CD4-positive, CD25-positive, alpha-beta regulatory T cell (primary cell): ENCODE results near the gene GSDMA. TPM values are rescaled to one million over a fixed set of nuclear protein-coding genes. Genes with fewer than 3 reads are reported as not detected.

Source experiments
- ATAC-seq, 2 donors: fragments of 150-1000 bp; cut with Tn5 transposase; one replicate each; pipeline ENCODE4 v1.10.0; 2021; ENCODE audit warnings: low read depth in 2 of 2, moderate number of reproducible peaks in 2 of 2, moderate library complexity in 1 of 2
- DNase-seq, 3 donors: peaks; one replicate each; pipeline versions ENCODE4 v3.0.0 to v3.0.0-alpha.2; 2012 to 2022; ENCODE audit warnings: mixed read lengths in 1 of 3
- H3K27ac ChIP-seq: one replicate; pipeline ENCODE4 v1.7.0; 2013; ENCODE audit warnings: mild to moderate bottlenecking, low read length; ENCODE audit not compliant: insufficient read depth, poor library complexity, severe bottlenecking
- H3K27me3 ChIP-seq: one replicate; pipeline ENCODE4 v1.7.0; 2013; ENCODE audit warnings: low read length; ENCODE audit not compliant: control insufficient read depth, insufficient read depth
- H3K36me3 ChIP-seq: one replicate; pipeline ENCODE4 v1.7.0; 2013; ENCODE audit warnings: mild to moderate bottlenecking, low read length, moderate library complexity; ENCODE audit not compliant: control insufficient read depth, insufficient read depth
- H3K4me1 ChIP-seq: 2 replicates; pipeline ENCODE4 v1.7.0; 2013; ENCODE audit warnings: mild to moderate bottlenecking, low read length; ENCODE audit not compliant: insufficient read depth, control insufficient read depth, poor library complexity, severe bottlenecking
- H3K4me3 ChIP-seq: one replicate; pipeline ENCODE4 v1.7.0; 2013; ENCODE audit warnings: low read depth, mild to moderate bottlenecking, low read length, moderate library complexity
- H3K9me3 ChIP-seq, 2 experiments: 1 replicate in 1 of 2; 2 replicates in 1 of 2; pipeline ENCODE4 v1.7.0; 2013; ENCODE audit warnings: low read length in 2 of 2, mild to moderate bottlenecking in 1 of 2, moderate library complexity in 1 of 2; ENCODE audit not compliant: control insufficient read depth in 2 of 2
- H3K27ac Mint-ChIP-seq, 3 donors: one replicate each; pipeline ENCODE4 v1.8.0; 2020 to 2022; ENCODE audit warnings: mild to moderate bottlenecking in 3 of 3, mixed read lengths in 3 of 3, moderate library complexity in 2 of 3
- H3K27me3 Mint-ChIP-seq: one replicate; pipeline ENCODE4 v1.8.0; 2022; ENCODE audit warnings: mild to moderate bottlenecking, mixed read lengths
- H3K36me3 Mint-ChIP-seq: one replicate; pipeline ENCODE4 v1.8.0; 2020; ENCODE audit warnings: mixed read lengths
- H3K4me1 Mint-ChIP-seq, 4 donors: one replicate each; pipeline ENCODE4 v1.8.0; 2020 to 2022; ENCODE audit warnings: mixed read lengths in 4 of 4, mild to moderate bottlenecking in 1 of 4
- H3K4me3 Mint-ChIP-seq, 4 donors: one replicate each; pipeline ENCODE4 v1.8.0; 2020 to 2022; ENCODE audit warnings: mild to moderate bottlenecking in 4 of 4, mixed read lengths in 4 of 4, moderate library complexity in 3 of 4
- H3K9me3 Mint-ChIP-seq, 7 donors: one replicate each; pipeline ENCODE4 v1.8.0; 2020 to 2022; ENCODE audit warnings: mixed read lengths in 7 of 7, mild to moderate bottlenecking in 3 of 7, moderate library complexity in 2 of 7
- polyA plus RNA-seq, 4 donors: library from polyadenylated mRNA; unstranded; fragments of 300-500 nt; fragmentation: Illumina TruSeq; gene quantifications; one replicate each; pipeline ENCODE4 v1.2.3, GENCODE V29; 2021
- total RNA-seq: library from RNA; stranded (reverse); gene quantifications from one replicate; pipeline ENCODE4 v1.2.3, GENCODE V29; 2022

The GSDMA gene
- total and polyA plus RNA-seq, 5 donors from 2014 or later, result 1.1 to 2.8 (median 2.1) TPM

DNA sequence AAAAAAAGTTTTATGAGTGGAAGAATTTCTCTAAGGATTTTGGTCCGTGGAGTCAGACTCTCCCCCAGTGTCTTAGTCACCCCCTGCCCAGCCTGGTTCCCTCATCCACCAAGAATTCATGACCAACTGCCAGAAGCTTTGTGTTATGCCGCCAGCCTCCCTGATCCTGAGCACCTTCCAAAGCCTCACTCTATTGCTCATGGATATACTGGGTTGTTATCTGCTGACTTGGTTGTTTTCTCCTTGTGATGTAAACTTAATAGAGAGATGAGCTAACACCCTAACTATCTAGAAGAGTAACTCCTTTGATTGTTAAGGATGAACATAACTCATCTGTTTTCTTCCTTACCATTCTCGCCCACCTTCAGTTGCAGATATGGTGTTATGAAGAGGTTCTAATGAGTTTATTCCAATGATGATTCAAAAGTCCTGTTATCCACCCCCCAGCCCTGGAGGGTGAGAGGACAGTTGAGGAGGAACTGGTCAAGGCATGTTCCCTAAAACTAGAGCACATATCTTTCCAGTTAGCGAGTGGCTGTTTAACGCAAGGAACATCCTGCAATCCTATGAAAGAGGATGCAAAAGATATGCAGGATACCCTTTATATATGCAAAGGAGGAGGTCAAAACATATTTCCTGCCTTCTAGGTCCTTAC is 16.3 kb downstream of the GSDMA start:
- Histone ChIP-seq H3K27me3 (no peaks in the 10 kb centered on the region), H3K4me3 (peak overlapping the region; percentile 21)
- peaks cover 9 to 42% (median 27%) of the 10 kb centered on the region in 4 donors for H3K4me1 Mint-ChIP-seq

DNA sequence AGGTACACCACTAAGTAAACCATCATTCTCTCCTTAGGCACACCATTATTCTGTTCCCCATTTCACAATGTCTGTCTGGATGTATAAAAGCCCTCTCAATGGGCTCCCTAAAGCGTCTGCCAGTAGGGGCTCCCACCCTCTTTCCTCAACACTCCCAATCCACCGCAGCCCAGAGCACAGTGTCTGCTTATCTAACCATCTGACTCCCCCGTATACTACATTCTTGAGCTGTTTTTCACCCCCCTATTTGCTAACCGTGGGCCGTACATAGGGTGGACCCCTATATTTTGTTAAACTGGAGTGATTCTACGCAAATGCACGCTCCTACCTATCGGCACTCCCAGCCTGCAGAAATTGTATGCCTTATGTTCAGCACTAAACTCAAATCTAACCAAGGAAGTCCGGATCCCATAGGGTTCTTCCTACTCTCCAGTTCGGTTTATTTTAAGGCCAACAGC is 17.1 kb downstream of the GSDMA start:
- H3K4me1 Mint-ChIP-seq, result peaks cover 9 to 47% (median 30%) of the 10 kb centered on the region in 4 donors
- Histone ChIP-seq H3K9me3 (no peaks in the 10 kb centered on the region), H3K36me3 (peaks cover 12% of the 10 kb centered on the region), H3K27me3 (no peaks in the 10 kb centered on the region), H3K4me3 (peak overlapping the region; percentile 91), H3K27ac (peak overlapping the region; percentile 83), H3K4me1 (peaks cover 26% of the 10 kb centered on the region)
- H3K27ac Mint-ChIP-seq, result peak overlapping the region; percentile 93 to 97 (median 94)
- ATAC-seq, result no peak
- H3K27me3 Mint-ChIP-seq, result peaks cover 9% of the 10 kb centered on the region
- H3K4me3 Mint-ChIP-seq, result peak overlapping the region; percentile 91 to 98 (median 95)
- peak in 1 of 3 donors; percentile 17 for DNase-seq
- H3K9me3 Mint-ChIP-seq, result no peaks in the 10 kb centered on the region
- no peaks in the 10 kb centered on the region for H3K36me3 Mint-ChIP-seq

More for the DNA sequence above, 16.3 kb downstream of the GSDMA start:
- DNase-seq (no peak), ATAC-seq (no peak)
- Mint-ChIP-seq H3K27ac (peak overlapping the region in 2 of 3 donors; percentile 65 to 93), H3K36me3 (no peaks in the 10 kb centered on the region), H3K27me3 (peaks cover 9% of the 10 kb centered on the region), H3K4me3 (peak overlapping the region in 3 of 4 donors; percentile 22 to 95 (median 95)), H3K9me3 (no peaks in the 10 kb centered on the region)
- Histone ChIP-seq H3K9me3 (no peaks in the 10 kb centered on the region), H3K27ac (no peak overlapping the region), H3K4me1 (peaks cover 26% of the 10 kb centered on the region), H3K36me3 (peaks cover 4% of the 10 kb centered on the region)

DNA sequence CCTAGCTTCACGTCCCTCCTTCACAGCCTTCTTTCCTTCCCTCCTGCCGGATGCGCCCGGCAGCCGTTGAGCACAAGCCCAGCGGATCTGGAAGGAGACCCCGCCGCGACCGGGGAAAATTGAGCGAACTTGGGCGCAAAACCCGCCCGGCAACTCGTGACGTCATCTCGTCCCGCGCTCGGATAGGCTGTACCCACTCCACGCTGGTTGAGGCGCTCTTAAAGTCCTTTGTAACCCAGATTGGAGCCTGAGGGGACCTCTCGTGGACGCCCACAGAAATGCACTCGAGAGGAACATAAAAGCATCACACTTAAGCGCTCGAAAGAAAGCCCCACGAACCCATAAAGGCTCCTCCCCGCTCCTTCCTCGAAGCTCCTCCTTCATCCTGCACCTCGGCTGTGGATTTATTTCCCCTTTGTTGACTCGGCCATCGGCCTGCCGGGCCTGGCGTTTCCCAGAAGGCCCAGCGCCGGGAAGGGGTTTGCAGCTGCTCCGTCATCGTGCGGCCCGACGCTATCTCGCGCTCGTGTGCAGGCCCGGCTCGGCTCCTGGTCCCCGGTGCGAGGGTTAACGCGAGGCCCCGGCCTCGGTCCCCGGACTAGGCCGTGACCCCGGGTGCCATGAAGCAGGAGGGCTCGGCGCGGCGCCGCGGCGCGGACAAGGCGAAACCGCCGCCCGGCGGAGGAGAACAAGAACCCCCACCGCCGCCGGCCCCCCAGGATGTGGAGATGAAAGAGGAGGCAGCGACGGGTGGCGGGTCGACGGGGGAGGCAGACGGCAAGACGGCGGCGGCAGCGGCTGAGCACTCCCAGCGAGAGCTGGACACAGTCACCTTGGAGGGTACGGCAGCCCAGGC is 17.8 kb downstream of the GSDMA start, which contains the start of gene PSMD3:
Gene PSMD3 (plus strand): TSS at position 457 of the 856 bp plus-strand sequence. CDS start 164 bp downstream, at position 621.
- Mint-ChIP-seq H3K27me3 (peaks cover 9% of the 10 kb centered on the region), H3K4me3 (peak within 1 kb of the TSS; percentile 91 to 98 (median 95)), H3K9me3 (no peaks in the 10 kb centered on the region), H3K36me3 (peaks cover 3% of the 10 kb centered on the region), H3K27ac (peak within 1 kb of the TSS; percentile 93 to 97 (median 94)), H3K4me1 (peaks cover 9 to 51% (median 30%) of the 10 kb centered on the region in 4 donors)
- Histone ChIP-seq H3K27me3 (no peaks in the 10 kb centered on the region), H3K4me3 (peak within 1 kb of the TSS; percentile 91), H3K9me3 (no peaks in the 10 kb centered on the region), H3K27ac (peak within 1 kb of the TSS; percentile 96), H3K36me3 (peaks cover 18% of the 10 kb centered on the region), H3K4me1 (peaks cover 26% of the 10 kb centered on the region)
- DNase-seq (peak; percentile 98 to 100 (median 99)), ATAC-seq (peak; percentile 97 to 98)

DNA sequence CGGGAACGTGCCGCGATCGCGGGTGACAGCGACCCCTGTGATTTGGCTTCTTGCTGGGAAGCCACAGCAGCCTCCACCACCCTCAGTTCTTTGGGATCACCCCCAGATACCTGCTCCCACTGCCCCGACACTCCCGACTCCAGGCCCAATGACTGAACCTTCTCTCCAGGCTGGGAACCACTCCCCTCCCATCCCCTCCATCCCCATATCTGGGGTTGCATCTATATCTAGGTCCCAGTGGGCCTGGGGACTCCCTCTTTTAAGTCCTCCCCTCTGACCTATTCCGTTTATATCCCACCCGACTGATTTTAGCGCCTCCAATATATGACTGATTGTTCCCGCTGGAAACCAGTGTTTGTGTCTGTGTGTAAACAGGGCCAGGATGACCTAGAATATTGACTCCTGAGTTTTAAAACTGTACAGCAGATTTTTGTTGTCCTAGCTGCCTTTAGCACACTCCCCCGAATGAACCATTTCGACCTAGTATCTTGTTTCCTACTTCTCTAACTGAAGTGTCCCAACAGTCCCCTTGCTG is 18.5 kb downstream of the GSDMA start:
- peak overlapping the region; percentile 90 for H3K4me3 ChIP-seq
- peak overlapping the region; percentile 92 to 97 (median 93) for H3K27ac Mint-ChIP-seq
- H3K9me3 ChIP-seq, result no peaks in the 10 kb centered on the region
- ATAC-seq (no peak), DNase-seq (no peak)
- H3K4me1 Mint-ChIP-seq, result peaks cover 9 to 55% (median 30%) of the 10 kb centered on the region in 4 donors
- H3K27ac ChIP-seq, result peak overlapping the region; percentile 96
- peaks cover 9% of the 10 kb centered on the region for H3K36me3 Mint-ChIP-seq
- peaks cover 26% of the 10 kb centered on the region for H3K4me1 ChIP-seq
- peaks cover 25% of the 10 kb centered on the region for H3K36me3 ChIP-seq
- H3K27me3 ChIP-seq, result no peaks in the 10 kb centered on the region
- no peaks in the 10 kb centered on the region for H3K9me3 Mint-ChIP-seq
- peaks cover 9% of the 10 kb centered on the region for H3K27me3 Mint-ChIP-seq
- H3K4me3 Mint-ChIP-seq, result peak overlapping the region; percentile 91 to 98 (median 95)

DNA sequence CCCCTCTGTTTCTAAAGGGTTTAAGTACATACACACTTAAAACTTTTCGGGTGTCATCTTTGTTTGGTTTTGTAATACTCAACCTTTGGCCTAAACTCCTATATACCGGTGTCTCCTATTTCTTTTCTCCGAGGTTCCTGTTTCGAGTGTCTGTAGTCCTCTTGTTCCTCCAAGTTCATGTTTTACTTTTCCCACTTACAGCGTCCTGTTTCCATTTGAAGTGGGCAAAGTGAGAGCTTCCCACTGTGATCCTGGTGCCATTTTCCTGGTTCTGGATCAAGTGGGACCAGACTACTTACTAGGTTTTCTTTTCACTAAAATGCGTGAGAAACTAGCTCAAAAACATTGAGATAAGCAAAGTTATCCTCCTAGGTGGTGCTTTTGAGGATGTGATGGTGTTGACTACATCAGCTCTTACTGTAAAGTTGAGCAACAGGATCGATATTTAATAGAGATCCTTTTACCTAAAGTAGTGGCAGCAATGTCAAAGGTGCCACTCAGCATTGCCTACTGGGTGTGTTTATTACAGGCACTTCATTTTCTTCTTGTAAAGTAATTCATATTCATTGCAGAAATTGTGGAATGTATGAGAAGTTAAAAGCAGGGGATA is 19.1 kb downstream of the GSDMA start:
- Histone ChIP-seq H3K27ac (peak overlapping the region; percentile 96), H3K4me3 (peak overlapping the region; percentile 90), H3K4me1 (peaks cover 26% of the 10 kb centered on the region), H3K36me3 (peaks cover 31% of the 10 kb centered on the region), H3K27me3 (no peaks in the 10 kb centered on the region), H3K9me3 (no peaks in the 10 kb centered on the region)
- DNase-seq (peak in 1 of 3 donors; percentile 19), ATAC-seq (no peak)
- Mint-ChIP-seq H3K27ac (peak overlapping the region; percentile 78 to 97 (median 93)), H3K4me3 (peak overlapping the region; percentile 91 to 98 (median 95)), H3K36me3 (peaks cover 15% of the 10 kb centered on the region), H3K4me1 (peaks cover 9 to 55% (median 32%) of the 10 kb centered on the region in 4 donors), H3K9me3 (no peaks in the 10 kb centered on the region), H3K27me3 (peaks cover 9% of the 10 kb centered on the region)

DNA sequence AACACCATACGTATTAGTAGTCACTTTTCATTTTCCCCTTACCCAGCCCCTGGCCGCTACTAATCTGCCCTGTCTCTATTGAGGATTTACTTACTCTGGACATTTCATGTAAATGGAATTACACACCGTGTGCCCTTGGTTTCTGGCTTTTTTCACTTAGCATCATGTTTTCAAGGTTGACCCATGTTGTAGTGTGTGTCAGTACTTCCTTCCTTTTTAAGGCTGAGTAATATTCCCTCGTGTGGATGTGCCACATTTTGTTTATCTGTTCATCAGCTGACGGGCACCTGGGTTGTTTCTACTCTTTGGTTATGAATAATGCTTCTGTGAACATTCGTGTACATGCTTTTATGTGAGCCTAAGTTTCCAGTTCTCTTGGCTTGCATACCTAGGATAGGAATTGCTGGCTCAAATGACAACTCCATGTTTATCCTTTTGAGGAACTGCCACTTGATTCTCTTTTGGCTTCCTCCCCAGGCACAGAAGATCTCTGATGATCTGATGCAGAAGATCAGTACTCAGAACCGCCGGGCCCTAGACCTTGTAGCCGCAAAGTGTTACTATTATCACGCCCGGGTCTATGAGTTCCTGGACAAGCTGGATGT is 25.5 kb downstream of the GSDMA start:
- peaks cover 94% of the 10 kb centered on the region for H3K36me3 ChIP-seq
- H3K27ac Mint-ChIP-seq, result peak overlapping the region in 1 of 3 donors; percentile 76
- no peak for ATAC-seq
- H3K9me3 ChIP-seq, result no peaks in the 10 kb centered on the region
- H3K27ac ChIP-seq, result no peak overlapping the region
- H3K36me3 Mint-ChIP-seq, result peaks cover 64% of the 10 kb centered on the region
- H3K4me1 Mint-ChIP-seq, result peaks cover 0 to 22% (median 5%) of the 10 kb centered on the region in 4 donors
- H3K4me3 ChIP-seq, result no peak overlapping the region
- H3K9me3 Mint-ChIP-seq, result no peaks in the 10 kb centered on the region
- H3K27me3 Mint-ChIP-seq, result no peaks in the 10 kb centered on the region
- H3K4me1 ChIP-seq, result no peaks in the 10 kb centered on the region
- no peak for DNase-seq
- H3K4me3 Mint-ChIP-seq, result peak overlapping the region in 1 of 4 donors; percentile 21
- H3K27me3 ChIP-seq, result no peaks in the 10 kb centered on the region

DNA sequence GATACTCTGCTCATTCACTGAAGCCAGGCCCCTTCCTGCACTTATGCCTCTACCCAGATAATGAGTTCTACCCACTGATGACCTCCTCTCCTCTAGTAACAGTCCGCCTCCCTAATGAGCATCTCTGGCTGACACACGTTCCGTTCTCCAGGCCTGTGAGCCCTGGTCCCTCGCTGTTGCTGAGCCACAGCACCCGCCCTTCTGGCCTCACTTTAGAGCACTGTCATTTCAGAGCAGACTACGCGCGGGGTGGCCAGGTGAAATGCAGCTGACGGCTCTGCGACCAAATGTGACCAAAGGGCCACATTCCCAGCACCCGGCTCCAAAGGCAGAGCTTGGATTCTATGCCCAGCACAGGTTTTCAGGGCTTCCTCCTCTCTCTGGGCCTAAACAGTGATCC is 31.6 kb downstream of the GSDMA start:
- Mint-ChIP-seq H3K27ac (no peak overlapping the region), H3K4me3 (no peak overlapping the region), H3K9me3 (peaks cover 0 to 3% (median 0%) of the 10 kb centered on the region in 7 donors), H3K27me3 (no peaks in the 10 kb centered on the region), H3K36me3 (peaks cover 62% of the 10 kb centered on the region), H3K4me1 (peaks cover 0 to 3% (median 0%) of the 10 kb centered on the region in 4 donors)
- H3K27me3 ChIP-seq, result no peaks in the 10 kb centered on the region
- no peak for DNase-seq
- no peaks in the 10 kb centered on the region for H3K4me1 ChIP-seq
- peaks cover 76% of the 10 kb centered on the region for H3K36me3 ChIP-seq
- no peak overlapping the region for H3K27ac ChIP-seq
- H3K4me3 ChIP-seq, result no peak overlapping the region
- no peak for ATAC-seq
- H3K9me3 ChIP-seq, result no peaks in the 10 kb centered on the region
